ENCODE measurements around the gene ZFYVE19. TPM values are rescaled to one million over a fixed set of nuclear protein-coding genes. Genes with fewer than 3 reads are reported as not detected.

The ZFYVE19 gene
- total and polyA plus RNA-seq, 2 of the 13 experiments (the other 11 are each of a cell fraction or from before 2014, with no cell fraction given), result 23.3 to 44.0 TPM

GRCh38 chr15:40762919-40763800, 43.7 kb upstream of the ZFYVE19 start (continued):
- TF ChIP-seq POLR2AphosphoS2 (IDR thresholded peaks at IDR 0.05; ENCODE audit: low read depth, low read length) (no peak), CREBL2 (CRISPR knock-in tag; IDR thresholded peaks at IDR 0.05; ENCODE audit: borderline replicate concordance) (peak; percentile 56; the same call in 1 of the 2 replicates), BRF2 (CRISPR knock-in tag; IDR thresholded peaks at IDR 0.05) (peak; percentile 77; the same call in 1 of the 2 replicates), ZMAT3 (CRISPR knock-in tag; conservative IDR thresholded peaks at IDR 0.05) (0 out of 2 replicates have a peak, but pooled peaks have one; percentile 31), KLF9 (CRISPR knock-in tag; IDR thresholded peaks at IDR 0.05; ENCODE audit: low read depth) (no peak), NCOR1 (IDR thresholded peaks at IDR 0.05; ENCODE audit: borderline replicate concordance, low read length) (peak; percentile 87), SOX13 (IDR thresholded peaks at IDR 0.05) (no peak; the same call in 1 of the 2 replicates), SOX13 (CRISPR knock-in tag; conservative IDR thresholded peaks at IDR 0.05 in 1 of 2, IDR thresholded peaks at IDR 0.05 in 1 of 2) (no peak), TIGD3 (CRISPR knock-in tag; IDR thresholded peaks at IDR 0.05; ENCODE audit: borderline replicate concordance) (peak; percentile 50; the same call in 1 of the 2 replicates), ZNF678 (CRISPR knock-in tag; IDR thresholded peaks at IDR 0.05) (no peak), THYN1 (CRISPR knock-in tag; IDR thresholded peaks at IDR 0.05; ENCODE audit: borderline replicate concordance, low read depth) (peak; percentile 71; the same call in 1 of the 2 replicates), MEF2D (CRISPR knock-in tag; IDR thresholded peaks at IDR 0.05) (peak; percentile 87), HNF1A (IDR thresholded peaks at IDR 0.05; ENCODE audit: low read depth) (no peak), HNF1A (CRISPR knock-in tag; IDR thresholded peaks at IDR 0.05; ENCODE audit: borderline replicate concordance) (peak; percentile 4; the same call in 1 of the 2 replicates), MTF2 (CRISPR knock-in tag; IDR thresholded peaks at IDR 0.05; ENCODE audit: borderline replicate concordance) (no peak), ZIK1 (CRISPR knock-in tag; IDR thresholded peaks at IDR 0.05; ENCODE audit: borderline replicate concordance, low read depth) (no peak), POGZ (CRISPR knock-in tag; IDR thresholded peaks at IDR 0.05) (peak; percentile 33; the same call in 1 of the 2 replicates), NAIF1 (CRISPR knock-in tag; IDR thresholded peaks at IDR 0.05; ENCODE audit: borderline replicate concordance) (no peak), ZNF275 (CRISPR knock-in tag; IDR thresholded peaks at IDR 0.05; ENCODE audit: borderline replicate concordance) (0 out of 2 replicates have a peak, but pooled peaks have one; percentile 15)

Measured in HepG2 (cell line).